IMR-90 (cell line): Measurements from ENCODE around the gene GPR183. TPM values are rescaled to one million over a fixed set of nuclear protein-coding genes. Genes with fewer than 3 reads are reported as not detected.

Experiments used
- ATAC-seq: fragments of 200-7000 bp; cut with Tn5 transposase; 2 replicates; pipeline ENCODE4 v1.9.1; 2020; ENCODE audit warnings: low read depth, mild to moderate bottlenecking, moderate library complexity
- BruUV-seq: library from RNA; stranded (reverse); fragments of 400-500 nt; replicated peaks from 2 replicates; lab custom pipeline; 2021; lab: Mats Ljungman, UMichigan
- CTCF ChIA-PET: fragments of 300-600 bp; formaldehyde crosslinking; extraction: SDS; loops from one replicate; lab custom pipeline; 2021; ENCODE audit warnings: antibody characterized with exemption; lab: Yijun Ruan, JAX
- POLR2A ChIA-PET: fragments of 300-600 bp; sonication (Branson Sonifier 250); formaldehyde crosslinking; loops from one replicate; lab custom pipeline; 2022; ENCODE audit warnings: antibody characterized with exemption; ENCODE audit not compliant: unreplicated experiment; lab: Charles Lee
- DNase-seq: peaks from one replicate; pipeline ENCODE4 v3.0.0; 2013
- H2AFZ ChIP-seq: replicated peaks from 2 replicates; pipeline ENCODE3; 2013; ENCODE audit warnings: low read length, mild to moderate bottlenecking; ENCODE audit not compliant: poor library complexity
- H2AK5ac ChIP-seq: 2 replicates; pipeline ENCODE4 v1.6.1; 2013; ENCODE audit warnings: low read depth, low read length, inconsistent platforms
- H2AK9ac ChIP-seq: replicated peaks from 2 replicates; pipeline ENCODE3; 2013; ENCODE audit warnings: mild to moderate bottlenecking, low read depth, low read length, moderate library complexity; ENCODE audit not compliant: poor library complexity
- H2BK120ac ChIP-seq: 2 replicates; pipeline ENCODE4 v1.6.1; 2013; ENCODE audit warnings: low read depth, low read length, inconsistent platforms
- H2BK15ac ChIP-seq: 3 replicates; pipeline ENCODE4 v1.6.1; 2013; ENCODE audit warnings: low read depth, low read length, inconsistent platforms
- H2BK20ac ChIP-seq: 2 replicates; pipeline ENCODE4 v1.6.1; 2013; ENCODE audit warnings: low read depth, mild to moderate bottlenecking, inconsistent platforms, low read length, moderate library complexity
- H2BK5ac ChIP-seq: 2 replicates; pipeline ENCODE4 v1.6.1; 2013; ENCODE audit warnings: mild to moderate bottlenecking, low read depth, low read length, inconsistent platforms; ENCODE audit not compliant: poor library complexity, severe bottlenecking
- H3K14ac ChIP-seq: replicated peaks from 2 replicates; pipeline ENCODE4 v1.6.1; 2013; ENCODE audit warnings: low read depth, low read length, inconsistent platforms
- H3K18ac ChIP-seq: 2 replicates; pipeline ENCODE4 v1.6.1; 2013; ENCODE audit warnings: low read depth, low read length, control low read depth
- H3K23ac ChIP-seq: 2 replicates; pipeline ENCODE4 v1.6.1; 2013; ENCODE audit warnings: low read depth, low read length, inconsistent platforms
- H3K27ac ChIP-seq: 2 replicates; pipeline ENCODE4 v1.5.1; 2013; ENCODE audit warnings: mild to moderate bottlenecking, control low read depth, low read length; ENCODE audit not compliant: insufficient read depth
- H3K27me3 ChIP-seq: 2 replicates; pipeline ENCODE4 v1.6.1; 2013; ENCODE audit warnings: low read length; ENCODE audit not compliant: control insufficient read depth, insufficient read depth
- H3K36me3 ChIP-seq: 2 replicates; pipeline ENCODE4 v1.6.1; 2013; ENCODE audit warnings: low read length, mixed read lengths; ENCODE audit not compliant: control insufficient read depth, insufficient read depth
- H3K4ac ChIP-seq: 2 replicates; pipeline ENCODE4 v1.6.1; 2013; ENCODE audit warnings: low read depth, low read length, inconsistent platforms
- H3K4me1 ChIP-seq: 2 replicates; pipeline ENCODE4 v1.6.1; 2013; ENCODE audit warnings: low read length, mixed read lengths; ENCODE audit not compliant: control insufficient read depth, insufficient read depth
- H3K4me2 ChIP-seq: 2 replicates; pipeline ENCODE4 v1.6.1; 2013; ENCODE audit warnings: low read depth, mild to moderate bottlenecking, control low read depth, low read length, moderate library complexity
- H3K4me3 ChIP-seq: 2 replicates; pipeline ENCODE4 v1.5.1; 2013; ENCODE audit warnings: low read depth, mild to moderate bottlenecking, control low read depth, low read length, moderate library complexity; ENCODE audit not compliant: insufficient read depth
- H3K56ac ChIP-seq: 2 replicates; pipeline ENCODE4 v1.6.1; 2013; ENCODE audit warnings: low read length, inconsistent platforms; ENCODE audit not compliant: insufficient read depth; ENCODE audit errors: extremely low read depth
- H3K79me1 ChIP-seq, 2 experiments: 2 replicates each; pipeline ENCODE4 v1.6.1; 2013; ENCODE audit warnings: low read length in 2 of 2, inconsistent platforms in 1 of 2, low read depth in 1 of 2
- H3K9ac ChIP-seq: 2 replicates; pipeline ENCODE4 v1.6.1; 2013; ENCODE audit warnings: low read depth, low read length, control low read depth
- H3K9me1 ChIP-seq: 2 replicates; pipeline ENCODE4 v1.6.1; 2013; ENCODE audit warnings: low read length, inconsistent platforms; ENCODE audit not compliant: insufficient read depth
- H3K9me3 ChIP-seq: 2 replicates; pipeline ENCODE4 v1.6.1; 2013; ENCODE audit warnings: low read length; ENCODE audit not compliant: control insufficient read depth, insufficient read depth
- H4K20me1 ChIP-seq: 2 replicates; pipeline ENCODE4 v1.6.1; 2013; ENCODE audit warnings: low read length, inconsistent platforms; ENCODE audit not compliant: insufficient read depth
- H4K5ac ChIP-seq: 2 replicates; pipeline ENCODE4 v1.6.1; 2013; ENCODE audit warnings: mild to moderate bottlenecking, low read depth, low read length, control low read depth
- H4K8ac ChIP-seq, 2 experiments: 2 replicates each; pipeline ENCODE4 v1.6.1; 2013; ENCODE audit warnings: low read depth in 2 of 2, low read length in 2 of 2, control low read depth in 1 of 2, inconsistent platforms in 1 of 2
- H4K91ac ChIP-seq: 2 replicates; pipeline ENCODE4 v1.6.1; 2013; ENCODE audit warnings: low read depth, low read length, inconsistent platforms; ENCODE audit not compliant: insufficient read depth
- BHLHE40 ChIP-seq: fragments of 150-350 bp; IDR thresholded peaks from 2 replicates; pipeline ENCODE4 v1.6.1; 2016; ENCODE audit warnings: mild to moderate bottlenecking, low read depth, low read length
- ELK1 ChIP-seq: fragments of 150-350 bp; IDR thresholded peaks from 2 replicates; pipeline ENCODE4 v1.6.1; 2016; ENCODE audit warnings: low read depth, mild to moderate bottlenecking, low read length, moderate library complexity, borderline replicate concordance
- dilution Hi-C: fragments of 300-500 bp; cut with HindIII; formaldehyde crosslinking; loops from one replicate; pipeline ENCODE4 v1.14.3; 2018; ENCODE audit warnings: low sequenced_read_pairs; ENCODE audit not compliant: unreplicated experiment
- in situ Hi-C: fragments of 300-500 bp; cut with MboI; formaldehyde crosslinking; loops from 3 replicates; pipeline ENCODE4 v1.14.3; 2019; ENCODE audit warnings: low sequenced_read_pairs, inconsistent platforms, mixed read lengths
- intact Hi-C: fragments of 100-400 bp; cut with micrococcal nuclease; formaldehyde crosslinking; loops from 2 replicates; pipeline ENCODE4 v1.10.0; 2022
- polyA plus RNA-seq, 3 experiments: library from polyadenylated mRNA; depleted of rRNA; stranded (reverse); fragments of >200 nt; gene quantifications; 2 replicates each; pipeline ENCODE4 v1.2.3, GENCODE V29; 2012; ENCODE audit warnings: low replicate concordance in 1 of 3
- total RNA-seq: library from RNA; depleted of rRNA; stranded (reverse); fragments of >200 nt; gene quantifications from 2 replicates; pipeline ENCODE4 v1.2.3, GENCODE V29; 2012

Gene GPR183
- total and polyA plus RNA-seq, 2 of the 4 experiments (the other 2 are of a cell fraction), result 0.18 to 0.31 TPM

- TF ChIP-seq ELK1 (no peak), BHLHE40 (no peak)
- ATAC-seq (no peak), DNase-seq (no peak)
- no peak overlapping the region for H3K27ac ChIP-seq
- H3K9me3 ChIP-seq, result no peaks in the 10 kb centered on the region
- dilution Hi-C loops, result no loop called here
- H2BK120ac ChIP-seq, result no peak overlapping the region
- no peak overlapping the region for H2AFZ ChIP-seq
- peaks cover 3% of the 10 kb centered on the region; the same call in 1 of the 2 replicates for H4K20me1 ChIP-seq
- H2BK15ac ChIP-seq, result no peak overlapping the region; the same call in 2 of the 3 replicates
- H3K4me3 ChIP-seq, result no peak overlapping the region
- peak overlapping the region; percentile 13 for H2BK5ac ChIP-seq
- ChIA-PET POLR2A (no interaction called here), CTCF (no interaction called here)
- peaks cover 8% of the 10 kb centered on the region for H3K9me1 ChIP-seq
- H3K9ac ChIP-seq, result no peak overlapping the region
- no peak overlapping the region for H2AK5ac ChIP-seq
- peaks cover 12% of the 10 kb centered on the region for H3K4me1 ChIP-seq
- H3K4ac ChIP-seq, result 0 out of 2 replicates have a peak overlapping the region, but pooled peaks have one; percentile 32
- in situ Hi-C loops, result no loop called here
- no peak overlapping the region for H3K18ac ChIP-seq
- no TSS peak for BruUV-seq
- peaks cover 4% of the 10 kb centered on the region for H3K36me3 ChIP-seq
- peak overlapping the region; percentile 36; the same call in 1 of the 2 replicates for H3K4me2 ChIP-seq
- no peak overlapping the region; the same call in 1 of the 2 replicates for H3K56ac ChIP-seq
- H3K79me1 ChIP-seq, result peaks cover 3 to 23% of the 10 kb centered on the region in 2 experiments; a peak in 2 of 4 replicates
- H4K8ac ChIP-seq, result no peak overlapping the region
- H3K27me3 ChIP-seq, result no peaks in the 10 kb centered on the region
- H3K14ac ChIP-seq, result no peak overlapping the region
- no peak overlapping the region for H3K23ac ChIP-seq
- H4K91ac ChIP-seq, result no peak overlapping the region
- H4K5ac ChIP-seq, result no peak overlapping the region
- H2AK9ac ChIP-seq, result no peak overlapping the region
- H2BK20ac ChIP-seq, result peak overlapping the region; percentile 70
- intact Hi-C loops, result no loop called here
Observed at GRCh38 chr13:99321709-99322108, 14.5 kb upstream of the GPR183 start.
